Colon (tissue), 2 donors: ENCODE results near the gene PIF1.
"Not testable (repeated sequence)": the region's sequence is repeated elsewhere in the genome, so short reads cannot be mapped to it uniquely, and the experiment has no call there.

Experiments
- FAIRE-seq: peaks from 2 replicates; lab custom pipeline; 2012; peaks lifted over from hg19 to GRCh38; lab: Jason Lieb, UNC
- donor health status: control.
- donor health status: control.

The PIF1 gene

GRCh38 chr15:64810497-64811326, 14.7 kb downstream of the PIF1 start:
- no peak for FAIRE-seq

- FAIRE-seq = no peak
Measured at GRCh38 chr15:64809649-64810496, 15.6 kb downstream of the PIF1 start.

GRCh38 chr15:64808785-64809453, 16.5 kb downstream of the PIF1 start:
- FAIRE-seq = no peak

GRCh38 chr15:64807751-64808222, 17.7 kb downstream of the PIF1 start:
- no peak for FAIRE-seq

- FAIRE-seq = no peak
Measured at GRCh38 chr15:64807051-64807749, 18.2 kb downstream of the PIF1 start.

GRCh38 chr15:64806509-64806908, 18.9 kb downstream of the PIF1 start:
- FAIRE-seq = no peak

GRCh38 chr15:64804619-64805018, 20.8 kb downstream of the PIF1 start:
- no peak for FAIRE-seq

GRCh38 chr15:64803526-64803925, 21.9 kb downstream of the PIF1 start:
- no peak for FAIRE-seq

- FAIRE-seq = no peak
Measured at GRCh38 chr15:64800476-64800875, 25.0 kb downstream of the PIF1 start.

GRCh38 chr15:64798905-64799304, 26.5 kb downstream of the PIF1 start:
- FAIRE-seq = not testable (repeated sequence)

GRCh38 chr15:64795921-64796320, 29.5 kb downstream of the PIF1 start:
- FAIRE-seq = not testable (repeated sequence)

- FAIRE-seq = not testable (repeated sequence)
Measured at GRCh38 chr15:64795299-64795698, 30.1 kb downstream of the PIF1 start.

GRCh38 chr15:64792282-64792681, 33.2 kb downstream of the PIF1 start:
- FAIRE-seq = no peak

- no peak for FAIRE-seq
Measured at GRCh38 chr15:64791401-64791800, 34.0 kb downstream of the PIF1 start.

- no peak for FAIRE-seq
Measured at GRCh38 chr15:64783796-64784195, 41.7 kb downstream of the PIF1 start.

- no peak for FAIRE-seq
Measured at GRCh38 chr15:64782751-64783150, 42.7 kb downstream of the PIF1 start.

- FAIRE-seq = no peak
Measured at GRCh38 chr15:64781299-64781698, 44.1 kb downstream of the PIF1 start.

- no peak for FAIRE-seq
Measured at GRCh38 chr15:64780600-64781156, 44.8 kb downstream of the PIF1 start.

GRCh38 chr15:64779630-64780029, 45.8 kb downstream of the PIF1 start:
- FAIRE-seq = no peak

GRCh38 chr15:64779024-64779423, 46.4 kb downstream of the PIF1 start:
- FAIRE-seq = no peak

- FAIRE-seq = no peak
Measured at GRCh38 chr15:64776402-64776786, 49.1 kb downstream of the PIF1 start.
